Kidney capillary endothelial cell (primary cell): ENCODE data around the gene MUC21.
"Not testable (repeated sequence)": the region's sequence is repeated elsewhere in the genome, so short reads cannot be mapped to it uniquely, and the experiment has no call there.

Experiments used
- DNase-seq: peaks from one replicate; pipeline ENCODE4 v3.0.0-alpha.2; 2018; ENCODE audit warnings: low spot score

Gene MUC21

DNA sequence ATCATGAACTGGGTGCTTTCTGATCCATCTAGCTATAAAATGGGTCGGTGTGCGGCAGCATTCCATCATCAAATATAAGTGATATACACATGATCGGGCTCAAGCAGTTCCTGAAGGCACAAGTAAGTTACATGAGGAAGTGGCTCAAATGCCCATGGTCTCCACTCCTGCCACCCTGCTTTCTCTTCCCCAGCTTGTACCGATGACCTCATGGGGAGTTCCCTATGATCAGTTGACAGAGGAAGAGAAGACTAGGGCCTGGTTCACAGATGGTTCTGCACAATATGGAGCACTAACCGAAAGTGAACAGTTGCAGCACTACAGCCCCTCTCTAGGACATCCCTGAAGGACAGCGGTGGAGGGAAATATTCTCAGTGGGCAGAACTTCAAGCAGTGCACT is 14.3 kb upstream of the MUC21 start:
- DNase-seq: not testable (repeated sequence)

DNA sequence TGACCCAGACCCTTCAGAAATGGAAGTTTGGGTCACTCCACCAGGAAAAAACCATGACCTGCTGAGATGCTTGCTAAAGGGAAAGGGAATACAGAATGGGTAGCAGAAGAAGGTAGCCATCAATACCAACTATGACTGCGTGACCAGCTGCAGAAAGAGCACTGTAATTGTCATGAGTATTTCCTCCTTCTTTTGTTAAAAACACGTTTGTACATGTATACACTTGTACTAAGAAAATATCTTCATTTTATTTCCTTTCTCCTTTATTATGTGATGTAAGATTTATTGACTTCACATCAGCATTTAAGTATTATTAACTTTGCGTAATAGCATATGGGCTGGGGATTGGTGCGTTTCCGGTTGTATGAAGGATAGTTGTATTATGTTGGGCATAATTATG is 12.6 kb upstream of the MUC21 start:
- no peak for DNase-seq

DNA sequence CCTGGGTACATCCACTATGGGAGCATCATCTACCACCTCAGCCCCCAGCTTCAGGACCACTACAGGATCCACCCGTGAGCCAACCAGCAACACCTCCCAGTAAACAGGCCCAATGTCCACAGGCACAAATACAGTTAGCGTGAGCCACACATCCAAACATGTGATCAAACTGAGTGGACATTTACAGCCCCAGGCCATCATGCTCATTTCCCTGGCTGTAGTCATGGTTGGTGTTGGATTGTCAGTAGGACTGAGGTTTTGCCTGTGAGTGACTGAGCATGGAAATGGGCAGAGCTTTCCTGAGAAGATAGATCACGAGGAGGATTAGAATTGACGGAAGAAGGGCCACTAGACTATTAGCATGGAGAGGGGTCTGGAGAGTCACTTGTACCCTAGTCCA is 10.7 kb upstream of the MUC21 start:
- DNase-seq: no peak

GRCh38 chr6:30974490-30975252 is 8.8 kb upstream of the MUC21 start:
- no peak for DNase-seq

DNA sequence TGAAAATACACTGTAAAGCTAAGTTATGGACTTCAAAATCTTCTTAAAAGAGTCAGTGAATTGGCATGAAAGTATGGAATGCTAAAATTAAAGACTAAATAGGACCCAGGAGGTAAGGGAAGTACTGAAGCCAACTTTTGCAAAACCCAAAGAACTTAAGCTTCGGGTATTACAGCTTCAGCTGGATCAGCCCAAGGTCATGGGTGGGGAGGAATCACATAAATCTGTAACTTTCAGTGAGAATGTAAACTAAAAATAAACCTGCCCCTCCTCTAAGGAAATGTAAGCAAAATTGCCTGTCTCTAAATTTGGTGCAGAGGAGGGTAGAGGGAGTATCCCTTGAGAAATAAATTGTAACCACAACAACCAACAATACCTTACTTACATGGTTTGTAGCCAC is 4.4 kb upstream of the MUC21 start:
- no peak for DNase-seq

GRCh38 chr6:30979690-30980089 is 3.8 kb upstream of the MUC21 start:
- no peak for DNase-seq

- DNase-seq: no peak
Observed at GRCh38 chr6:30981942-30982772, 1.4 kb upstream of the MUC21 start.

DNA sequence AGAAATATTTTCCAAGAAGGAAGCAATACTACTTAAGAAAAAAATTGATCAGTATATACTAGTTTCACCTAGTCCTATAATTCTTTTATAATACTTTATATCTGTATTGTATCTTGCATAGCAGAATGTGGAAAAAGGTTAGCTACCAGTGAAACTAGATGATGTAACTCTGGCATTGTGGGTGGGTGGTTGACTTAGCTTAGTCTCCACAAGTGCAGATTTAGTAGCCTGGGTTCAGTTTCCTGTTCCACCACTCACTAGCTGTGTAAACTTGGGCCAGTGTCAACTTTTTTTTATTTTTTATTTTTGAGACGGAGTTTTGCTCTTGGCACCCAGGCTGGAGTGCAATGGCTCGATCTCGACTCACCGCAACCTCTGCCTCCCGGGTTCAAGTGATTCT is 2.0 kb downstream of the MUC21 start:
- no peak for DNase-seq

GRCh38 chr6:30987304-30987703 is 3.8 kb downstream of the MUC21 start:
- no peak for DNase-seq

GRCh38 chr6:30988209-30988825 is 4.8 kb downstream of the MUC21 start:
- DNase-seq: no peak

GRCh38 chr6:30990422-30991086 is 7.0 kb downstream of the MUC21 start:
- DNase-seq: no peak

GRCh38 chr6:30991891-30992290 is 8.4 kb downstream of the MUC21 start:
- DNase-seq: no peak

- no peak for DNase-seq
Observed at GRCh38 chr6:30997301-30997700, 13.8 kb downstream of the MUC21 start.

- no peak for DNase-seq
Observed at GRCh38 chr6:30998785-30999184, 15.3 kb downstream of the MUC21 start.

- not testable (repeated sequence) for DNase-seq
Observed at GRCh38 chr6:31000067-31000860, 16.7 kb downstream of the MUC21 start.

GRCh38 chr6:31001281-31001888 is 17.9 kb downstream of the MUC21 start:
- DNase-seq: no peak

- no peak for DNase-seq
Observed at GRCh38 chr6:31002471-31002870, 19.0 kb downstream of the MUC21 start.

DNA sequence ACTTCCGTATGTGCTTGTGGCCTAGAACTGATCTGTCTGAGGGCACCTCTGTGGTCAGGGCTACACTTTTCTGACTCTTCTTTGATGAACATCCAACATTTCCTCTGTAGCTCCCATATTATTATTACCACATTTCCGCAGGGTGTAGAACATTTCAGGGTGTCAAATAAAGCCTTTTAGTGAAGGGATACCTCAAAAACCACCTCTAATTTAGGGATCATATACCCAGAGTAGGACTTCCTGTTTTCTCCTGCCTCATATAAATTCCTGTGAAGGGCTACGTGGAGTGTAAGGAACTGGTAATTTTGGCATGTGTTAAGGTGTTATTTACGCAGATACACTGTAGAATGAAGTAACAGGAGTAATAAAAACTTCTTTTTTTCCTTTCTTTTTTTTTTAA is 21.3 kb downstream of the MUC21 start:
- no peak for DNase-seq

GRCh38 chr6:31005249-31006020 is 21.9 kb downstream of the MUC21 start:
- DNase-seq: peak; percentile 33

DNA sequence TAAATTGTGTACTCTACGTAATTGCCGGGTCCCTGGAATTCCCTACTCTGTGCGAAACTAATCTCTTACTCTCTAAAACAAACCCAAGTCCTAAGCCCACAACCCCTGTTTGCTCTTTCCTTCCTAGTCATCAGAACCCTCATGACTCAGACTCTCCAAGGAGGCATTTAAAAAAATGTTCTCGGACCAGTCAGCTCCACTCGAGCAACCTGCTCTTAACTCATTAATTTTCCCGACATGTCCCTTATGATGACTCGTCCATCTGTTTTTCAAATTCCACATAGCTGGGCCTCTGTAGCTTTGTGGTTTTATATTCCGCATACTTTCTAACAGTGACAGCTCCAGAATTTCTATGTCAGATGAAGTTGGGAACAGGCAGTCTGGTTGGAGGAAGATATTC is 24.2 kb downstream of the MUC21 start:
- peak; percentile 61 for DNase-seq
